DOHH2 (cell line): ENCODE measurements around the gene INPP4B.

Experiments used
- H3F3A ChIP-seq: fragments of 200-600 bp; sonication (generic), shearing (Covaris generic); 2 replicates; pipeline ENCODE4 v1.6.0; 2016; ENCODE audit warnings: antibody characterized with exemption, mild to moderate bottlenecking; ENCODE audit not compliant: control insufficient read depth, insufficient read depth
- H3K27ac ChIP-seq: fragments of 200-600 bp; sonication (generic); 2 replicates; pipeline ENCODE4 v1.5.1; 2014; ENCODE audit warnings: low read depth, mild to moderate bottlenecking, low read length, moderate library complexity
- H3K27me3 ChIP-seq: fragments of 200-600 bp; sonication (generic); 2 replicates; pipeline ENCODE4 v1.6.1; 2014; ENCODE audit warnings: mild to moderate bottlenecking, low read length, mixed read lengths; ENCODE audit not compliant: control insufficient read depth
- H3K36me3 ChIP-seq: fragments of 200-600 bp; sonication (generic); 2 replicates; pipeline ENCODE4 v1.6.1; 2014; ENCODE audit warnings: mild to moderate bottlenecking, low read length, moderate library complexity, mixed read lengths; ENCODE audit not compliant: control insufficient read depth
- H3K4me1 ChIP-seq: fragments of 200-600 bp; sonication (generic); 2 replicates; pipeline ENCODE4 v1.6.1; 2014; ENCODE audit warnings: mild to moderate bottlenecking, low read length, mixed read lengths; ENCODE audit not compliant: control insufficient read depth
- H3K4me2 ChIP-seq: fragments of 200-600 bp; sonication (generic); 2 replicates; pipeline ENCODE4 v1.6.0; 2014; ENCODE audit warnings: mild to moderate bottlenecking, low read length, moderate library complexity
- H3K4me3 ChIP-seq: fragments of 200-600 bp; sonication (generic); 2 replicates; pipeline ENCODE4 v1.5.1; 2014; ENCODE audit warnings: mild to moderate bottlenecking, low read length, mixed read lengths
- H3K79me2 ChIP-seq: fragments of 200-600 bp; sonication (generic); 2 replicates; pipeline ENCODE4 v1.6.1; 2014; ENCODE audit warnings: mild to moderate bottlenecking, low read length, mixed read lengths; ENCODE audit not compliant: control insufficient read depth
- H3K9me2 ChIP-seq: fragments of 200-600 bp; sonication (generic); replicated peaks from 2 replicates; pipeline ENCODE4 v1.6.1; 2014; ENCODE audit warnings: mild to moderate bottlenecking, low read length, mixed read lengths; ENCODE audit not compliant: control insufficient read depth
- H3K9me3 ChIP-seq: fragments of 200-600 bp; sonication (generic); 2 replicates; pipeline ENCODE4 v1.6.1; 2014; ENCODE audit warnings: antibody characterized with exemption, low read length, mixed read lengths; ENCODE audit not compliant: control insufficient read depth, insufficient read depth
- H4K20me1 ChIP-seq: fragments of 200-600 bp; sonication (generic); 2 replicates; pipeline ENCODE4 v1.6.0; 2014; ENCODE audit warnings: low read depth, mild to moderate bottlenecking, antibody characterized with exemption, low read length, moderate library complexity; ENCODE audit not compliant: control insufficient read depth, insufficient read depth
- EZH2phosphoT487 ChIP-seq: fragments of 200-600 bp; sonication (generic); IDR thresholded peaks from 2 replicates; pipeline ENCODE4 v1.6.1; 2017; ENCODE audit warnings: borderline replicate concordance, mild to moderate bottlenecking, antibody characterized with exemption, low read length, moderate library complexity, mixed read lengths
- TF ChIP-seq, protein P1 (sequence below): fragments of 200-600 bp; sonication (generic); IDR thresholded peaks from one replicate; pipeline ENCODE4 v1.5.1; 2014; ENCODE audit warnings: antibody characterized with exemption, mild to moderate bottlenecking, low read depth, low read length; ENCODE audit not compliant: poor library complexity, severe bottlenecking

INPP4B gene

DNA sequence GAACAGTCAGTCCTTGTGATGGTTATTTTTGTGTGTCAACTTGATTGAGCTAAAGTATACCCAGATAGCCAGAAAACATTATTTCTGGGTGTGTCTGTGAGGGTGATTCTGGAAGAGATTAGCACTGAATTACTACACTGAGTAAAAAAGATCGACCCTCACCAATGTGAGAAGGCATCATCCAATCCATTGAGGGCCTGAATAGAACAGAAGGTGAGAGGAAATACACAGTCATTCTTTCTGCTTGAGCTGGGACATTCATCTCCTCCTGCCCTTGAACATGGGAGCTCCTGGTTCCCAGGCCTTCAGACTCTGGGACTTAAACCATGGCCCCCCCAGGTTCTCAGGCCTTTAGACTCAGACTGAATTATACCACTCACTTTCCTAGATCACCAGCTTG lies 22.3 kb downstream of the INPP4B start:
- no peaks in the 10 kb centered on the region for H3F3A ChIP-seq
- H3K4me2 ChIP-seq: no peak overlapping the region
- no peaks in the 10 kb centered on the region for H3K9me3 ChIP-seq
- TF ChIP-seq EZH2phosphoT487: no peak
- no peaks in the 10 kb centered on the region for H3K36me3 ChIP-seq
- H3K27me3 ChIP-seq: no peaks in the 10 kb centered on the region
- H3K27ac ChIP-seq: no peak overlapping the region
- H3K4me1 ChIP-seq: no peaks in the 10 kb centered on the region
- H3K4me3 ChIP-seq: no peak overlapping the region
- H4K20me1 ChIP-seq: no peaks in the 10 kb centered on the region
- no peaks in the 10 kb centered on the region for H3K79me2 ChIP-seq
- H3K9me2 ChIP-seq: no peaks in the 10 kb centered on the region

DNA sequence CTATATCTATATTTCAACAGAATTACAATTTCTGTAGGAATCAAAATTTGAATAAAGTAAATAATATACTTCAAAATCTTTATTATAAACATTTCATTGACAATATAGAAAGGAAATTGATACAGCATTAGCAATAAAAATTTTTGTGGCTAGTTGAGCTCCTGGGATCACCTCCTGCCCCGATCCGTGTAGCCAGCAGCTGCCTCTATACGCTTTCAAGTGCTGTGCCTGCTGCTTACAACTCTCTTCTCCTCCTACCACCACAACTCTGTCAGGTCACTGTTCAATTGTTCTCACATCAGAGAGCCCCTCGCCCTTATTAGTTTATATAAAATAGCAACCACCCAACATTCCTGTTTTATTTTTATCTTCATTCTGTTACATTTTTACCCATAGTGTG lies 27.6 kb downstream of the INPP4B start:
- no peak overlapping the region for H3K4me3 ChIP-seq
- no peak overlapping the region for H3K4me2 ChIP-seq
- H3K36me3 ChIP-seq: no peaks in the 10 kb centered on the region
- H3K79me2 ChIP-seq: no peaks in the 10 kb centered on the region
- no peak overlapping the region for H3K27ac ChIP-seq
- no peaks in the 10 kb centered on the region for H3K9me2 ChIP-seq
- no peaks in the 10 kb centered on the region for H3K27me3 ChIP-seq
- no peaks in the 10 kb centered on the region for H3K9me3 ChIP-seq
- no peaks in the 10 kb centered on the region for H3F3A ChIP-seq
- no peak for TF ChIP-seq EZH2phosphoT487
- TF ChIP-seq, protein P1, sequence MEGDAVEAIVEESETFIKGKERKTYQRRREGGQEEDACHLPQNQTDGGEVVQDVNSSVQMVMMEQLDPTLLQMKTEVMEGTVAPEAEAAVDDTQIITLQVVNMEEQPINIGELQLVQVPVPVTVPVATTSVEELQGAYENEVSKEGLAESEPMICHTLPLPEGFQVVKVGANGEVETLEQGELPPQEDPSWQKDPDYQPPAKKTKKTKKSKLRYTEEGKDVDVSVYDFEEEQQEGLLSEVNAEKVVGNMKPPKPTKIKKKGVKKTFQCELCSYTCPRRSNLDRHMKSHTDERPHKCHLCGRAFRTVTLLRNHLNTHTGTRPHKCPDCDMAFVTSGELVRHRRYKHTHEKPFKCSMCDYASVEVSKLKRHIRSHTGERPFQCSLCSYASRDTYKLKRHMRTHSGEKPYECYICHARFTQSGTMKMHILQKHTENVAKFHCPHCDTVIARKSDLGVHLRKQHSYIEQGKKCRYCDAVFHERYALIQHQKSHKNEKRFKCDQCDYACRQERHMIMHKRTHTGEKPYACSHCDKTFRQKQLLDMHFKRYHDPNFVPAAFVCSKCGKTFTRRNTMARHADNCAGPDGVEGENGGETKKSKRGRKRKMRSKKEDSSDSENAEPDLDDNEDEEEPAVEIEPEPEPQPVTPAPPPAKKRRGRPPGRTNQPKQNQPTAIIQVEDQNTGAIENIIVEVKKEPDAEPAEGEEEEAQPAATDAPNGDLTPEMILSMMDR: no peak
- no peaks in the 10 kb centered on the region for H4K20me1 ChIP-seq
- H3K4me1 ChIP-seq: no peaks in the 10 kb centered on the region

DNA sequence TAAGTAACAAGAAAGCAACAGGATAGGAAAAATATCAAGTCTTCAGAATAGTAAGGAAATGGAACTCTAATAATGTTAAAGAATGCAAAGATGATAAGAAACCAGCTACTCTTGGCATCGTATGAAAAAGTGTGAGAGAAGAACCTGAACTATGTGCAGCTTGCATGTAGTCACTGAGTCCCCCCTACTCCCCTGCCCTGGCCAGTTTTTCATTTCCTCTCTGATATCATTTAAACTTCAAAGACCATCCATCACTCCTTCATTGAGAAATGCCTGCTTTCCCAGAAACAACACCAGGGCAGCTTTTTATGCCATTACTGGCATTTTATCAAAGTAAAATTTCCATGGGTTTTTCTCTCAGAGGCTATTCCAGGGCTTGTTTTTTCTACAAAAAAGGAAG lies 28.1 kb downstream of the INPP4B start:
- H3K4me3 ChIP-seq: no peak overlapping the region
- TF ChIP-seq, protein P1: no peak
- TF ChIP-seq EZH2phosphoT487: no peak
- no peaks in the 10 kb centered on the region for H4K20me1 ChIP-seq
- H3K27me3 ChIP-seq: no peaks in the 10 kb centered on the region
- no peak overlapping the region for H3K27ac ChIP-seq
- no peaks in the 10 kb centered on the region for H3K4me1 ChIP-seq
- H3K9me3 ChIP-seq: no peaks in the 10 kb centered on the region
- no peaks in the 10 kb centered on the region for H3K36me3 ChIP-seq
- H3K79me2 ChIP-seq: no peaks in the 10 kb centered on the region
- no peaks in the 10 kb centered on the region for H3K9me2 ChIP-seq
- H3F3A ChIP-seq: no peaks in the 10 kb centered on the region
- H3K4me2 ChIP-seq: no peak overlapping the region

DNA sequence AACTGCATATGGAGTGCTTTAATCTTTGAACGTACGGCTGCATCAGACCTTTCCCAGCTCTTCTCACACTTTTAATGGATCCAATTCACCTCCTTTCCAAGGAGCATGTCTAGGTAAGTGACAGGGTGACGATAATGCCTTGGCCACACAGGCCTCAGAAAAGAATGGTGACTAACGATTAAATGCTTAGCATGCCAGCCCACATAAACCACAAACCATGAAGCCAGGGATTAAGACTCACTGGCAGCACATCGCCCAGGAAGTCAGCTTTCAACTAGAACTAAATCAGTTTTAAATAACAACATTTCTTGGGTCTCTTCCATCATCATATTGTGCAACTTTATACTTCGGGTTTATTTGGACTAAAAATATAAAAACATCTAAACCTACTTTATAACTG lies 28.7 kb downstream of the INPP4B start:
- Histone ChIP-seq H3K36me3 (no peaks in the 10 kb centered on the region), H3K9me2 (no peaks in the 10 kb centered on the region), H4K20me1 (no peaks in the 10 kb centered on the region), H3K4me2 (no peak overlapping the region), H3K79me2 (no peaks in the 10 kb centered on the region), H3K4me3 (no peak overlapping the region), H3F3A (no peaks in the 10 kb centered on the region), H3K4me1 (no peaks in the 10 kb centered on the region), H3K27ac (no peak overlapping the region), H3K9me3 (no peaks in the 10 kb centered on the region), H3K27me3 (no peaks in the 10 kb centered on the region)
- TF ChIP-seq EZH2phosphoT487: no peak
- TF ChIP-seq, protein P1: no peak
